Activated CD8-positive, alpha-beta T cell treated with anti-CD3 and anti-CD28 coated beads for 36 hours (primary cell): ENCODE data around the gene LIN7A. TPM values are rescaled to one million over a fixed set of nuclear protein-coding genes. Genes with fewer than 3 reads are reported as not detected.

Experiments used
- ATAC-seq: fragments of 200-7000 bp; cut with Tn5 transposase; one replicate; pipeline ENCODE4 v1.10.0; 2021; ENCODE audit warnings: mild to moderate bottlenecking, moderate library complexity
- CTCF ChIA-PET: fragments of 350-600 bp; sonication (Branson Sonifier 250); formaldehyde crosslinking; loops from one replicate; lab custom pipeline; 2021; ENCODE audit warnings: antibody characterized with exemption; lab: Charles Lee
- POLR2A ChIA-PET: fragments of 350-600 bp; sonication (Branson Sonifier 250); formaldehyde crosslinking; loops from one replicate; lab custom pipeline; 2021; ENCODE audit warnings: antibody characterized with exemption; lab: Charles Lee
- DNase-seq: peaks from one replicate; pipeline ENCODE4 v3.0.0-alpha.2; 2020
- H3K27ac Mint-ChIP-seq: one replicate; pipeline ENCODE4 v1.8.0; 2021; ENCODE audit warnings: mild to moderate bottlenecking, mixed read lengths
- H3K27me3 Mint-ChIP-seq: one replicate; pipeline ENCODE4 v1.8.0; 2021; ENCODE audit warnings: mixed read lengths
- H3K36me3 Mint-ChIP-seq: one replicate; pipeline ENCODE4 v1.8.0; 2021; ENCODE audit warnings: low read depth, mixed read lengths
- H3K4me1 Mint-ChIP-seq: one replicate; pipeline ENCODE4 v1.8.0; 2021; ENCODE audit warnings: low read depth, mixed read lengths
- H3K4me3 Mint-ChIP-seq: one replicate; pipeline ENCODE4 v1.8.0; 2021; ENCODE audit warnings: mild to moderate bottlenecking, moderate library complexity, mixed read lengths
- H3K9me3 Mint-ChIP-seq: one replicate; pipeline ENCODE4 v1.8.0; 2021; ENCODE audit warnings: mixed read lengths
- CTCF ChIP-seq: fragments of 200-600 bp; IDR thresholded peaks from one replicate; pipeline ENCODE4 v1.8.0; 2022; ENCODE audit warnings: antibody characterized with exemption, mild to moderate bottlenecking
- intact Hi-C: fragments of 100-400 bp; cut with micrococcal nuclease; formaldehyde crosslinking; loops from one replicate; pipeline ENCODE4 v1.10.0; 2022
- total RNA-seq, 2 experiments: library from RNA; stranded (reverse); gene quantifications; one replicate each; pipeline ENCODE4 v1.2.3, GENCODE V29; 2021

Gene LIN7A
- total RNA-seq, 2 experiments from 2014 or later = not detected

GRCh38 chr12:80938397-80938796, 663 bp upstream of the LIN7A start:
- CTCF ChIA-PET = no interaction called here
- no peaks in the 10 kb centered on the region for H3K36me3 Mint-ChIP-seq

GRCh38 chr12:80936642-80937390, 918 bp downstream of the LIN7A start:
- CTCF ChIA-PET = no interaction called here
- ATAC-seq (no peak), DNase-seq (no peak)
- POLR2A ChIA-PET = no interaction called here
- TF ChIP-seq CTCF = no peak
- H3K36me3 Mint-ChIP-seq = no peaks in the 10 kb centered on the region
- intact Hi-C loops = no loop called here
- no peak overlapping the region for H3K4me3 Mint-ChIP-seq
- H3K27ac Mint-ChIP-seq = no peak overlapping the region
- H3K27me3 Mint-ChIP-seq = peaks cover 28% of the 10 kb centered on the region
- H3K4me1 Mint-ChIP-seq = no peaks in the 10 kb centered on the region
- H3K9me3 Mint-ChIP-seq = peaks cover 2% of the 10 kb centered on the region

More at GRCh38 chr12:80938397-80938796, 663 bp upstream of the LIN7A start:
- Mint-ChIP-seq H3K9me3 (peaks cover 2% of the 10 kb centered on the region), H3K4me3 (no peak overlapping the region), H3K27me3 (peaks cover 28% of the 10 kb centered on the region), H3K27ac (no peak overlapping the region), H3K4me1 (no peaks in the 10 kb centered on the region)
- no peak for TF ChIP-seq CTCF
- DNase-seq = no peak
- no peak for ATAC-seq
- POLR2A ChIA-PET = no interaction called here
- intact Hi-C loops = no loop called here

- no peak overlapping the region for H3K4me3 Mint-ChIP-seq
- no peaks in the 10 kb centered on the region for H3K36me3 Mint-ChIP-seq
- peaks cover 28% of the 10 kb centered on the region for H3K27me3 Mint-ChIP-seq
- peaks cover 2% of the 10 kb centered on the region for H3K9me3 Mint-ChIP-seq
- H3K27ac Mint-ChIP-seq = no peak overlapping the region
- TF ChIP-seq CTCF = no peak
- no peaks in the 10 kb centered on the region for H3K4me1 Mint-ChIP-seq
- CTCF ChIA-PET = no interaction called here
- ATAC-seq = no peak
- intact Hi-C loops = no loop called here
- POLR2A ChIA-PET = no interaction called here
- DNase-seq = no peak
Measured at GRCh38 chr12:80936353-80936641, 1.4 kb downstream of the LIN7A start.

GRCh38 chr12:80935111-80935510, 2.6 kb downstream of the LIN7A start:
- Mint-ChIP-seq H3K27me3 (peaks cover 28% of the 10 kb centered on the region), H3K9me3 (peaks cover 2% of the 10 kb centered on the region), H3K4me1 (no peaks in the 10 kb centered on the region), H3K4me3 (no peak overlapping the region), H3K27ac (no peak overlapping the region), H3K36me3 (no peaks in the 10 kb centered on the region)
- CTCF ChIA-PET = no interaction called here
- TF ChIP-seq CTCF = no peak
- ATAC-seq (no peak), DNase-seq (no peak)
- intact Hi-C loops = no loop called here
- POLR2A ChIA-PET = no interaction called here

GRCh38 chr12:80925983-80926382, 11.8 kb downstream of the LIN7A start:
- POLR2A ChIA-PET = no interaction called here
- CTCF ChIA-PET = no interaction called here
- DNase-seq = no peak
- Mint-ChIP-seq H3K9me3 (no peaks in the 10 kb centered on the region), H3K27me3 (no peaks in the 10 kb centered on the region), H3K36me3 (no peaks in the 10 kb centered on the region), H3K27ac (no peak overlapping the region), H3K4me1 (no peaks in the 10 kb centered on the region), H3K4me3 (no peak overlapping the region)
- no peak for TF ChIP-seq CTCF
- ATAC-seq = no peak
- intact Hi-C loops = no loop called here
